Fibroblast of skin of back (primary cell): ENCODE data around the gene TMEM240.
"Not testable (repeated sequence)": the region's sequence is repeated elsewhere in the genome, so short reads cannot be mapped to it uniquely, and the experiment has no call there.

ENCODE experiments used
- DNase-seq: peaks from one replicate; pipeline ENCODE4 v3.0.0-alpha.2; 2013

TMEM240 gene

DNA sequence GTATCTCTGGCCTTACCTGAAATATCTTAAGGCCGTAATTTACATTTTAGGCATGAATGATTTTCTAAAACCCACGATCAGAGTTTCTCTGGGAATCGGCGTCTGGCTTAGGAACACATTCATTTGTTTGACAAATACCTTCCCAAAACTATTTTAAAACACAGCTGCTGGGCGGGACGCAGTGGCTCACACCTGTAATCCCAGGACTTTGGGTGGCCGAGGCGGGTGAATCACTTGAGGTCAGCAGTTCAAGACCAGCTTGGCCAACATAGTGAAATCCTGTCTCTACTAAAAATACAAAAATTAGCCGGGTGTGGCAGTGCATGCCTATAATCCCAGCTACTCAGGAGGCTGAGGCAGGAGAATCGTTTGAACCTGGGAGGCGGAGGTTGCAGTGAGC is 16.5 kb upstream of the TMEM240 start:
- not testable (repeated sequence) for DNase-seq

DNA sequence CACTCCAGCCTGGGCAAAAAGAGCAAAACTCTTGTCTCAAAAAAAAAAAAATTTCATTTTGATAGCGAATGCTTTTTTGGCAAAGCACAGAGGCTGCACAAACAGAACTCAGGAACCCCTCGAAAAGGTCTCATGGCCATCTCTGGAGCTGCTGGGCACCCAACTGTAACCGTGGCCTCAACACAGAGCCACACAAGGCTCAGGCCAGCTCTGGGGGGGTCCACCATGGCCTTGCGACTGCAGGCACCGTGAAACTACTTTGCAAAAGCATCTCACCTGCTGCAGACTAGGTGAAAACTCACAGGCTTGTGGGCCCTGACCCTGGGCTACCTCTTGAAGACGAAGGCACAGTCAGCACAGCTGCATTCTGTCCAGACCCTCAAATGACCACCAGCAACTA is 16.1 kb upstream of the TMEM240 start:
- no peak for DNase-seq

DNA sequence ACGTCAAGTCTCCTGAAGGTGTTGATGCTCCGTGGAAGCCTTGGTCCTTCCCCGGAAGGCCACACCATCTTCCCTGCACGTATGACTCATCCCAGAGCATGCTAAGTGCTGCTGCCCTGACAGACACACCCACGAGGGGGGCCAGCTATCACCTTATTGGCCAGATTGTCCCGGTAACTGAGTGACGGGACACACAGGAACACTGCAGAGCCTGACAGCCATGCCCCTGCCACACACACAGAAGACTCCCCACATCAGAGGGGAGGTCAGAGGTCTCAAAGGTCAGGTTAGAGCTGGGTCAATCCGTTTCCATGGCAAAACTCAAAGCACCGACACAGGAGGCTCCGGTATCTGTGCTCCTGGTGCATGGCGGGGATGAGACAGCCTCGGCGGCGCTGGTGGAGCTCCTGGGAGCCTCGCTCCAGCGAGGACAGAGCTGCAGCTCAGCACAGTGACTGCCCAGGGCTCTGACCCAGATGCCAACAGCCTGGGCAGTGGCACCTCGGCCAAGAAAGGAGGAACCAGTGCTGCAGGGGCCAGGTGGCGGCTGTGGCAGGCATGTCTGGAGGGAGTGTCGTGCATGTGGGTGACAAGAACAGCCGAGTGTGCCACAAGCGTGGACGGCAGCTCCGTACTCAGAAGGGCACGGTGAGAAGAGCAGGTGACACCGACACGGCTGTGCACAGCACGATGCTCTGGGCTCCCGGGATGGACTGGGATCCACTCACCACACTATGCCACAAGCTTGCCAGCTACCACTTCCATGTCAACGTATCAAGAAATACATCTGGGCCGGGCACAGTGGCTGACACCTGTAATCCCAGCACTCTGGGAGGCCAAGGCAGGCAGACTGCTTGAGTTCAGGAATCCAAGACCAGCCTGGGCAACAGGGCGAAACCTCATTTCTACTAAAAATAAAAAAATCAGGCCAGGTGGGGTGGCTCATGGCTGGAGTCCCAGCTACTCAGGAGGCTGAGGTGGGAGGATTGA is 14.8 kb upstream of the TMEM240 start:
- peak; percentile 74 for DNase-seq

DNA sequence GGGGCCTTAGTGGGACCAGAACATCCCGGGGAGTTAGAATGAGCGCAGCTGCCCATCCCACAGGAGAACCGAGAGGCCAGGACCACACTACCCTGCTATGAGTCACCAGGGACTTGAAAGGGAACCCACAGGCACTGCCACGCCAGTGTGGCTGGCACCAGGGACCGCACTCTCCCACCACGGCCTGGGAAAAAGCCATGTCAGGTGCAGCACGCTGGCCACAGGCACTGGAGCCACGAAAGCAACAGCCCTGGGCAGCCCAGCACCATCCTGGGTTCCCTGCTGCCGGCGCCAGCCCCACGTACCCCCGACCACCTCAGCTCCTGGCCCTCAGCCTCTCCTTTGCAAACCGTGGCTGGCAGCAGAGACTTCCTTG is 14.1 kb upstream of the TMEM240 start:
- DNase-seq, result no peak

DNA sequence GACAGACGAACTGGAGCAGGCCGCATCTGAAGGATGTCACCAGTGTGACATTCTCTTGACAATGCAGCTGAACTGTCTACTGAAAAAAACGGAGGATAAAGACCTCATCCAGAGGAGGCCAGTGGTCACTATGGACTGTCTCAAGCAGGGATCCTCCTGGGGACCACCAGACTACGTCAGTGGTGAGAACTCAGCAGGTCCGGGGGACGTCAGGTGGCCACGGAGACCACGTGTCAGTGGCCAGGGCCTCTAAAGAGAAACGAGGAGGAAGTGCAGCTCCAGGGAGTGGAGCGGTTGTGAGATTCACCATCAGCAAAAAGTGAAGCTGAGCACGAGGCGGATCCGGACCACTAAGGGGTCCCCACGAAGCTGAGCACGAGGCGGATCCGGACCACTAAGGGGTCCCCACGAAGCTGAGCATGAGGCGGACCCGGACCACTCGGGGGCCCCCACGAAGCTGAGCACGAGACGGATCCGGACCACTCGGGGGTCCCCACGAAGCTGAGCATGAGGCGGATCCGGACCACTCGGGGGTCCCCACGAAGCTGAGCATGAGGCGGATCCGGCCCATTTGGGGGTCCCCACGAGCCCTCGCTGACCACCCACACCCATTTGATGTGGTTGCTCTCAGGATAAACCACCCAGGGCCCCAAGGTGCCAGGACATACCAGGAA is 13.5 kb upstream of the TMEM240 start:
- no peak for DNase-seq

DNA sequence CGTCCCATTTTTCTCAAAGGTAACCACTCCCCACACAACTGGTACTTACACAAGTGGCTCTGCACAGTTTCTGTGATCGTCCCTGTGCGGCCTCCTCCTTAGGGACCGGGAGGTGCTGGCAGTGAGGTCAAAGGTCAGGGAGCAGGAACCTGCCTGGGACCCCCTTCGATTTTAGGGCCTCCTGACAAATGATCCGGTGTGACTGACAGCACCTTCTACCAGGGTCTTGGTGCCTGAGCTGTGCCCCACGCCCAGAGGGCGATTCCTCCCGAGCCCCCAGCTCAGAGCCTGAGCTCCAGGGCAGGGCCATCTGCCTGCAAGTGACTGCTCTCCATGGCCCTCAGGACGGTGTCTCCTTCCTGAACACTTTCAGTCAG is 11.8 kb upstream of the TMEM240 start:
- DNase-seq, result no peak

DNA sequence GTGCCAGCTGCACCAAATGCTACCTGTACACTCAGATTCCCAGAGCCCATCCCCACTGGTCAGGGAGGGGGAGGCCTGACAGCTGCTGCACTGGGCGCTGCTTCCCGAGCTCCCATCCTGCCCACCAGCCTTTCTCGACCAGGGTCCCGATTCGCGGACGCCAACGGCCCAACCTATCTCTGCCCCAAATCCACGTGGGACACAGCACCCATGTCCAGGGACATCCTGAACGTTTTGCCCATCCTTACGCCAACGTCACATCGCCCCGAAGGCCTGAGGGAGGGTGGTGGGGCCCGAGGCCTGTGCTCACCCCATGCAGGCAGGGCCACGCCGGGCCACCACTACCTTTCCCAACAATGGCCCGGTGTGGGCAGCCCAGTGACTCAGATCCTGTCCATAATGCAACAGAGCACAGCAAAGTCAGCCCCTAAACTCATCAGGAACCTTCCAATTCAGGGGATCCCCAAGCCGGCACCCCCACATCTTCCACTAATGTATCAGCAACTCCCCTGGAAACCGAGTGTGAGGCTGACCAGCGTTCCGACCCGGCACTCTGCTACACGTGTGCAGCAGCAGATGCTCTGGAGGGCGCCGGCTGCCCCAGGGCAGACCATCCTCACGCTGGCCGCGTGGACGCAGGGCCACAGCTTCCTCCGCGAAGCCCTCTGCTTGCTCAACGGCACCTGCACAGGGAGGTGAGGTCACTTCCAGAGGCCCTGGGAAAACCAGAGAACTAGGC is 11.3 kb upstream of the TMEM240 start:
- no peak for DNase-seq

DNA sequence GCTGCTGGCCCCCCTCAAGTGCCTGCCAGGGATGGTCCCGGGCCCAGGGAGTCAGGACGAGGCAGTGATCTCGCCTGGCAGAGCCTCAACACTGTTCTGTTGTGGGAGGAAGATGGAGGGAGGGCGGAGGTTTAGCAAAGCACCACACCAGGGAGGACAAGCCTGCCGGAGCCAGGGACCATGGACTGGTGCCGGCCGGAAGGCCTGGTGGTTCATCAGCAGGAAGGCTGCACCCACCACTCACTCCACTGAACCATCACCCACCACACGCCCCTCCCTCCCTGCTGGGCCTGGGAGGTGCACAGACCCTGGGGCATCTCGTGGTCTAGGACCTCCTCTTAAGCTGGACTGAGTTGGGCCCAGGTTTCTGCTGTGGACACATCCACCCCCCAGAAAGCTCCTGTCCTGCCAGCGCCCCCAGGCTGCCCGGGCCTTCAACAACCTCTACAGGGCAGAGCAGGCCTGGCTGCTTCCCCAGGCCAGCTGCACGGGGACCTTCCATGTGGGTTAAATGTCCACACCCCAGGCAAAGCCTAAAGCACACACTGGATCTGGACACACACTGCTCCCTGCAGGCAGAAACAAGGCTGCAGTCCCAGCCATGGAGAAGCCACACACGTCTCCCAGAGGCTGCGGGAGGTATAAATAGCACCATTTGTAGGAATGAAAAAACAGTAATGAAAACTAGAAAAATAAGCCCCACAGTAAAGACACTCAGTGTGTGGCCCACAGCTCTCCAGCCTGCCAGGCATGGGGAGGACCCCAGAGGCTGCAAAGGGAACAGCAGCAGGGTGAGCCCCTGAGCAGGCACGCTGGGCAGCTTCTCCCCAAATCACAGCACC is 10.4 kb upstream of the TMEM240 start:
- peak; percentile 79 for DNase-seq

DNA sequence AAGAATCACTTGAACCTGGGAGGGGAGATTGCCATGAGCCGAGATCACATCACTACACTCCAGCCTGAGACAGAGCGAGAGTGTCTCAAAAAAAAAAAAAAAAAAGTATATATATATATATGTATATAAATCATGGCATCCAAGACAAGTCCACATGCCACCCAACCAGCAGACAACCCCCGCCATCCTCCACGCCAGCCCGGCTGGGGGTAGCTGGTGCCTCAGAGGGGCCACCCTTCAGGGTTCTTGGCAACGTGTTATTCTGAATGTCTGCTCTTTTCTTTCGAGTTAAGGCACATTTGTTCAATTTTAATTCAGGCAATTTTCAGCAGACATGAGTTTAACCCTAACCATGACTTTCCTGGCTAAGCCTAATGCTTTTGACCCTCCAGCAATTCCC is 9.7 kb upstream of the TMEM240 start:
- DNase-seq, result no peak

DNA sequence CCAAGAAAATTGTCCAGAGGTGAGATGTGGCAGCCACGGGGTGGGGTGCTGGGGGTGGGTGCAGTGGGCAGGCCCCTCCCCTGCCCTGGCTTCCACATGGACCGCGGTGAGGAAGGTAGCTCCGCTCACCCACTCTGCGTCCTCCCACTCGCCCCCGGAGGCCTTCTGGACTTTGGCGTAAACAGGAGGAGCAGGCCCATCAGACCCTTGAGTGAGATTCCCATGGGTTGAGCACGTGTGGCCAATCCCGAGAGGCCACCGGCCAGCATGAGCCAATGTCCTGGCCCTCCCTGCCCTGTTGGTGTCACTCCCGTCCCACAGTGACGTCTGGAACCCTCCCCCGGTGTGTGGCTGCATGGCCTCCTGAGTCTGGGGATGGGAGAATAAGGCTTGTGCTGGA is 8.2 kb upstream of the TMEM240 start:
- no peak for DNase-seq

DNA sequence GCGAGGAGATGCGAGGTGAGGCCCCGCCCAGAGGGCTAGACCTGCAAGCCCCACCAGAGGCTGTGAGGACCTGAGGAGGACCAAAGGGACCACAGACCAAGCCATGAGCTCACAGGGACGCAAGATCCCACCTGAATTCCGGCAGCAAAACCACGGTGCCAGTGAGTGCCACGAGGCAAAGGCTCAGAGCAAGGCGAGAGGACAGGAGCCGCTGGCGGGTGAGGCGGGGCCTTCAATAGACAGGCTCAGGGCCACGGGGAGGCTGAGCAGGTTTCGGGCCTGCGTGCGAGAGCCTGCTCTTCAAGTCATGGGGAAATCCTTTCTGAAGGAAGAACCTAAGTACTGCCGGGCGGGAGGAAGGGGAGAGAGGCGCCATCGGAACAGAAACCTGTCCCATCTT is 7.1 kb upstream of the TMEM240 start:
- DNase-seq, result no peak

DNA sequence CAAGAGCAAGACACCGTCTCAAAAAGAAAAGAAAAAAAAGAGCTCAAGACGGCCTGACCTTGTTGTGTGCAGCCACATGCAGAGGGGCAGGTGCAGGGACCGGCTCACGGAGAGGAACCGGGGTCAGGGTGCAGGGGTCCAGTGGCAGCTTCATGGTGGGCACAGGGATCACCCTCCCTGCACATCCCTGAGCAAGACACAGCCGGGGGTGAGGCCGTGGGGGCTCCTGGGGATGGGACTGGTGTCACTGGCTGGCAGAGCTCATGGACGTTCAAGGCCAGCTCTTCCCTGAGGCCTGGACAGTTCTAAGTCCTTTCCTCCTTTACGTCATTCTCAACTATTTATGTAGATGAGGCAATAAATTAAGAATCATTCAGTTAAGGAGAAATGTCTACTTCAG is 6.6 kb upstream of the TMEM240 start:
- DNase-seq, result no peak

DNA sequence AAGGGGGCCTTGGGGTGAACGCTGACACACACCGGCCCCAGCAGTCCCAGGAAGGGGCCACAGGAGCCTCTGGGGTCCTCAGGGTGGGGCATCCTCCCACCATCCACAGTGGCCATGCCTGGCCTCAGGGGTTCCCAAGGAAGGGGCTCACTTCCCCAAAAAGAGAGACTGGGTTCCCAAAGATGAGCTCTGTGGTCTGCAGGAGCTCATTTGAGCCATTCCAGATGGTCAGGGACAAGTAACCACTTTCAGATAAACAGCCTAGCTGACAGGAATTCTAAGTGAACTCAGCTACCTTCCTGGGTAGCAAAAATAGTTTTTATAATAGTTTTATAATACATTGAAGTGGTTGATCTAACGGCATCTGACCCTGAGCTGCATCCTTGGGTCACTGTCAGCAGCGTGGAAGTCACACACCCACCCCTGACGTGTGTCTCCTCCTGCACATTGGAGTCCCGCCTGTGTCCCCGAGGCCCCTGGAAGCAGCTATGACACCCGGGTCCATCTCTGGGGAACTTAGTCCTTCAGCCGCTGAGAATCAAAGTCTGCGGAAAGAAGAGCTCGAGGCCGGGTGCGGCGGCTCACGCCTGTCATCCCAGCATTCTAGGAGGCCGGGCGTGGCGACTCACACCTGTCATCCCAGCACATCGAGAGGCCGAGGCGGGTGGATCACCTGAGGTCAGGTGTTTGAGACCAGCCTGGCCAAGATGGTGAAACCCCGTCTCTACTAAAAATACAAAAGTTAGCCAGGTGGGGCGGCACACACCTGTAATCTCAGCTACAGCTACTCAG is 5.7 kb upstream of the TMEM240 start:
- DNase-seq, result no peak

DNA sequence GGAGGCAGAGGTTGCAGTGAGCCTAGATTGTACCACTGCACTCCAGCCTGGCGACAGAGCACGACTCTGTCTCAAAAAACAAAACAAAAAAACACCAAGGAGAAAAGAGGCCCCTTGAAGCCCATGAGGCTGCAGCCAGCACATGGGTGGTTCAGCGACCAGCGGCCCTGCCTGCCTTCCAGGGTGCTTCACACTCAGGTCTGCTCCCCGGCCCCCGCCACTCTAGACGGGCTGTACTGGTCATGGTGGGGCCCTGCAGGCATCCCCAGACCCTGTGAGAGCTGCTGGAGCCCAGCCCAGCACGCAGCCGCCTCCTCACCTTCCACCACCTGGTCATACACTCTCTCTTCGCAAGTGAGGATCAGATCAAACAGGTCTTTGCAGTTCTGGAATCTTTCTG is 4.1 kb upstream of the TMEM240 start:
- DNase-seq, result no peak

DNA sequence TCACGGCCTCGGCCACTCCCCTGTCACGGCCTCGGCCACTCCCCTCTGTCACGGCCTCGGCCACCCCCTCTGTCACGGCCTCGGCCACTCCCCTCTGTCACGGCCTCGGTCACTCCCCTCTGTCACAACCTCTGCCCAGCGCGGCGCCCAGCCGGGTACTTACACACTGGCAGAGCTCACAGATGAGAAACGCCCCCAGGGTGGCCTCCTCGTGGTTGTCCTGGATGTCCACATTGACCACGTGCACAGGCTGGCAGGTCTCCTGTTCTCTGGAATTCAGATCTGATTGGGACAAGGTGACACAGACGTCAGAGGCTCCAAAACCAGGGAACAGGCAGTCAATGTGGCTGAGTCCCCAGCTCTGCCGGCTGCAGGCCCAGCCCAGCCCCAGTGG is 3.3 kb upstream of the TMEM240 start:
- DNase-seq, result no peak

DNA sequence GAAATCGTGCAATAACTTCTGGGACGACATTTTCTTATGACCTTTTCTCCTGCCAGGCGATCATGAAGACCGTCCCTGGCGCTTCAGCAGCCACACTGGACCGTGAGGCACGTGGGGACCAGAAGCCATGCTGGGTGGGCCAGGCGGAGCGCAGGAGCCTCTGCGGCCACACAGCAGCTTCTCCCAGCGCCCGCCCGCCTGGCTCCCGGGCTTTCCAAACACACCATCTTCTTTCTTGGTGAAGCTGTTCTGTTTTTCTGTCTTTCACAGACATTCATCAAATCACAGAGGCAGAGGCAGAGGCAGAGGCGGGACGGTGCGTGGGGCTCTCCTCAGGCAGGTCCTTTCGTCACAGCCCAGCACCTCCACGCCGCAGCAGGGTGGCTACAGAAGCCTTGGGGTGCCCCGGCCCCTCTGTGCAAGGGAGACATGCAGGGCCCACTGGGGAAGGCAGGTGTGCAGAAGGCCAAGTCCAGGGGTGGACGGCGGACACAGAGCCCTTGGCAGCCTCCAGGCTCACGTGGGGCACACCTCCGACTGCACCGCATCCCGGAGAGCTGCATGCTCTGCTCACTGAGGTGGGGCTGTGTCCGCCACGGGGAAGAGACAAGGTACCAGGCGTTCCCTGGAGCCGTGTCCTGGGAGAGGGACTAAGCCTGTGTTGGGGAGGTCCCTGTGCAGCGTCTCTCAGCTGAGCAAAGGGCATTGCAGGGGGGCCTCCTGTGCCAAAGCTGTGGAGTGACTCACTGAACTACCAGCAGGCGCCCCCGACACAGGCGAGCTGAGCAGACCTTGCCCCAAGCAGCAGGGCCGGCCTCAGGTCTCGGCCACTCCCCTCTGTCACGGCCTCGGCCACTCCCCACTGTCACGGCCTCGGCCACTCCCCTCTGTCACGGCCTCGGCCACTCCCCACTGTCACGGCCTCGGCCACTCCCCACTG is 2.6 kb upstream of the TMEM240 start:
- DNase-seq, result no peak

DNA sequence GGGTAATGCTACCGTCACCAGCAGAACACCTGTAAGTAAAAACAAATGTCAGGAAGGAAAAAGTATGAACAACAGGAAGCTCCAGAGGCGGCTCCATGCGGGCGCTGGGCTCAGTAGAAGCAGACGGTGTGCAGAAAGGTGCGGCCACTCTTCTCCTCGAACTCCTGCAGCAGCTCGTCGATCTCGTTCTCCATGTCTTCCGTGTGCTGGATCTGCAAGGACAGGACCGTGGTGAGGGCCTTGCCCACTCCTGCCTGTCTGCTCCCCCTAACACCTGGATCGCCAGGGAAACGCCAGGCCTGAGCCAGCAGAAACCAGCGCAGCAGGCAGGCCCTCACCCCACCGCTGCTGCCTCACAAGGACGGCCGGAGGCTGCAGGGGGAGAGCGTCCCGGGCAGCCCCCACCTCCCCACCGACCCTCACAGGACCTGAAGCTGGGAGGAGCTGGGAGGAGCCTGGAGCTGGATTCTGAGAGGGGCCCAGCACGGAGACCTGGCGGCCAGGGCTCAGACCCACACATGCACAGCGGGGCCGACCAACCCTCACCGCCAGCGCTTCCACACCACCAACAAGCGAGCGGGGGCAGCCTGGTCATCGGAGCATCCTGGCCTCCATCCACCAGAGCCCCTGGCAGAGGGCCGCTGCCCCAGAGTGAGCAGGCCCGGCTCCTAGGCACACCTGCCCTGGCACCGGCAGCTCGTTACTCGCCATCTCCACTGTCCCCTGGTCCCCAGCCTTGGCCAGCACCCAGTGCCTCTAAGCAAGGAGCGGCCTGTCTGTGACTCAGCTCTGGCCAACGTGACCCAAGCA is 1.7 kb upstream of the TMEM240 start:
- DNase-seq, result no peak

DNA sequence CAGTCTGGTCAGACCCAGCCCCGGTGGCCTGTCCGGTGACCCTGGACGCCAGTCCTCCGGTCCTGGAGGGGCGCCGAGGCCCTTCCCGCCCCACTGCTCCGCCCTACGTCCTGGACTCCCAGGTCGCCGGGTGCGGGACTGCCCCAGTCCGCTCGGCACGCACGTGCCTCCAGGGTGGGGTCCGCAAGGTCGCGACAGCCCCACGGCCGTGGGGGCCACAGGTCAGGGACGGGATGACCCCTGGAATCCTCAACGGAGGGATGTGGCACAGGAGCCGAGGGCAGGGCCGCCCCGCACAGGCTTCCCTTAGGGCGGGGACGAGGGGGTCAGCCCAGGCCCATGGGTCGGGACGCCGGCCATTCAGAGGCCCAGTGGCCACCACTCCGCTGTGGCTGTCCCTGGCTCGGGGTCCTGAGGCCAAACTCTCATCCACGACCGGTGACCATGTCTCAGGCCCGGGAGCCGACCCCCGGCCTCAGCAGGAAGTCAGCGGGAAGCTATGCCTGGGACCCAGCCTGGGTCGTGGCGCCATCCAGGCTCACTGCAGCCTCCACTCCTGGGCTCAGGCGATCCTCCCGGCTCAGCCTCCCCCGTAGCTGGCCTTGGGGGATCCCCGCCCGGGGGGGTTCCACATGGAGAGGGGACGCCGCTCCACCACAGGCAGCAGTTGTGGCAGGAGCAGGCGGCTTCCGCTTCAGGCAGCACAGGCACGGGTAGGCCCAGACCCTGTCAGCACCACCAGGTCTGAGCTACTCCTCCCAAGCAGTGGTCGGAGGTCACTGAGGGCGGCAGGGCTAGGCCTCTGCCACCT is 599 bp upstream of the TMEM240 start:
- no peak for DNase-seq
